ENCODE results near the gene BRD3OS. TPM values are rescaled to one million over a fixed set of nuclear protein-coding genes. Genes with fewer than 3 reads are reported as not detected.

Gene BRD3OS
- total RNA-seq, 1 donor from 2014 or later = 20.2 TPM

GRCh38 chr9:134025606-134026541, 593 bp downstream of the BRD3OS start:
- Mint-ChIP-seq H3K4me1 (ENCODE audit: low read depth, unreplicated experiment) (no peaks in the 10 kb centered on the region), H3K4me3 (ENCODE audit: unreplicated experiment) (peak overlapping the region; percentile 81), H3K27me3 (ENCODE audit: low read depth, unreplicated experiment) (no peaks in the 10 kb centered on the region), H3K36me3 (ENCODE audit: low read depth, unreplicated experiment) (peaks cover 6% of the 10 kb centered on the region), H3K9me3 (ENCODE audit: unreplicated experiment) (no peaks in the 10 kb centered on the region), H3K27ac (ENCODE audit: unreplicated experiment) (peak overlapping the region; percentile 4)
- FAIRE-seq (no peak), DNase-seq (ENCODE audit: low read depth) (peak; percentile 26)
- no peaks in the 10 kb centered on the region for H3K79me2 ChIP-seq (ENCODE audit: insufficient read depth, low read length)
- peak overlapping the region; percentile 81 for H3K4me3 ChIP-seq (ENCODE audit: insufficient read depth, low read depth, low read length)
- peak overlapping the region; percentile 79 for H3K9ac ChIP-seq (ENCODE audit: low read length)
- TF ChIP-seq EZH2 (IDR thresholded peaks at IDR 0.05; ENCODE audit: insufficient read depth, low read length) = no peak
- TF ChIP-seq, protein P1, sequence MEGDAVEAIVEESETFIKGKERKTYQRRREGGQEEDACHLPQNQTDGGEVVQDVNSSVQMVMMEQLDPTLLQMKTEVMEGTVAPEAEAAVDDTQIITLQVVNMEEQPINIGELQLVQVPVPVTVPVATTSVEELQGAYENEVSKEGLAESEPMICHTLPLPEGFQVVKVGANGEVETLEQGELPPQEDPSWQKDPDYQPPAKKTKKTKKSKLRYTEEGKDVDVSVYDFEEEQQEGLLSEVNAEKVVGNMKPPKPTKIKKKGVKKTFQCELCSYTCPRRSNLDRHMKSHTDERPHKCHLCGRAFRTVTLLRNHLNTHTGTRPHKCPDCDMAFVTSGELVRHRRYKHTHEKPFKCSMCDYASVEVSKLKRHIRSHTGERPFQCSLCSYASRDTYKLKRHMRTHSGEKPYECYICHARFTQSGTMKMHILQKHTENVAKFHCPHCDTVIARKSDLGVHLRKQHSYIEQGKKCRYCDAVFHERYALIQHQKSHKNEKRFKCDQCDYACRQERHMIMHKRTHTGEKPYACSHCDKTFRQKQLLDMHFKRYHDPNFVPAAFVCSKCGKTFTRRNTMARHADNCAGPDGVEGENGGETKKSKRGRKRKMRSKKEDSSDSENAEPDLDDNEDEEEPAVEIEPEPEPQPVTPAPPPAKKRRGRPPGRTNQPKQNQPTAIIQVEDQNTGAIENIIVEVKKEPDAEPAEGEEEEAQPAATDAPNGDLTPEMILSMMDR (IDR thresholded peaks at IDR 0.05; ENCODE audit: insufficient read depth, low read depth, low read length) = no peak
- peaks cover 7% of the 10 kb centered on the region for H3K4me1 ChIP-seq (ENCODE audit: insufficient read depth, low read length)
- H4K20me1 ChIP-seq (ENCODE audit: insufficient read depth, low read length) = peaks cover 19% of the 10 kb centered on the region
- peaks cover 2% of the 10 kb centered on the region for H3K36me3 ChIP-seq (ENCODE audit: insufficient read depth, low read length)
- peak overlapping the region; percentile 10 for H3K27ac ChIP-seq (ENCODE audit: low read depth, low read length)
- H3K9me3 ChIP-seq (ENCODE audit: insufficient read depth, low read depth, low read length) = no peaks in the 10 kb centered on the region
- peak overlapping the region; percentile 84 for H2AFZ ChIP-seq (ENCODE audit: low read depth, low read length)
- peak overlapping the region; percentile 95 for H3K4me2 ChIP-seq (ENCODE audit: low read length)
- no peaks in the 10 kb centered on the region for H3K27me3 ChIP-seq (ENCODE audit: insufficient read depth, low read length)

- Histone ChIP-seq H3K79me2 (ENCODE audit: insufficient read depth, low read length) (no peaks in the 10 kb centered on the region), H3K36me3 (ENCODE audit: insufficient read depth, low read length) (peaks cover 2% of the 10 kb centered on the region), H2AFZ (ENCODE audit: low read depth, low read length) (no peak overlapping the region), H3K4me2 (ENCODE audit: low read length) (peak overlapping the region; percentile 95), H3K27ac (ENCODE audit: low read depth, low read length) (no peak overlapping the region), H3K27me3 (ENCODE audit: insufficient read depth, low read length) (no peaks in the 10 kb centered on the region), H3K9ac (ENCODE audit: low read length) (no peak overlapping the region), H3K4me3 (ENCODE audit: insufficient read depth, low read depth, low read length) (no peak overlapping the region), H3K9me3 (ENCODE audit: insufficient read depth, low read depth, low read length) (no peaks in the 10 kb centered on the region), H4K20me1 (ENCODE audit: insufficient read depth, low read length) (peaks cover 19% of the 10 kb centered on the region), H3K4me1 (ENCODE audit: insufficient read depth, low read length) (peaks cover 7% of the 10 kb centered on the region)
- no peaks in the 10 kb centered on the region for H3K4me1 Mint-ChIP-seq (ENCODE audit: low read depth, unreplicated experiment)
- no peaks in the 10 kb centered on the region for H3K27me3 Mint-ChIP-seq (ENCODE audit: low read depth, unreplicated experiment)
- FAIRE-seq = no peak
- H3K36me3 Mint-ChIP-seq (ENCODE audit: low read depth, unreplicated experiment) = peaks cover 6% of the 10 kb centered on the region
- TF ChIP-seq EZH2 (IDR thresholded peaks at IDR 0.05; ENCODE audit: insufficient read depth, low read length) = no peak
- TF ChIP-seq, protein P1 (IDR thresholded peaks at IDR 0.05; ENCODE audit: insufficient read depth, low read depth, low read length) = no peak
- H3K9me3 Mint-ChIP-seq (ENCODE audit: unreplicated experiment) = no peaks in the 10 kb centered on the region
- peak overlapping the region; percentile 81 for H3K4me3 Mint-ChIP-seq (ENCODE audit: unreplicated experiment)
- DNase-seq (ENCODE audit: low read depth) = no peak
- H3K27ac Mint-ChIP-seq (ENCODE audit: unreplicated experiment) = peak overlapping the region; percentile 4
Measured at GRCh38 chr9:134026581-134026980, 1.3 kb downstream of the BRD3OS start.

- H3K27ac ChIP-seq (ENCODE audit: low read depth, low read length) = no peak overlapping the region
- no peak overlapping the region for H3K27ac Mint-ChIP-seq (ENCODE audit: unreplicated experiment)
- H3K27me3 Mint-ChIP-seq (ENCODE audit: low read depth, unreplicated experiment) = no peaks in the 10 kb centered on the region
- no peaks in the 10 kb centered on the region for H3K79me2 ChIP-seq (ENCODE audit: insufficient read depth, low read length)
- no peak overlapping the region for H2AFZ ChIP-seq (ENCODE audit: low read depth, low read length)
- no peaks in the 10 kb centered on the region for H3K9me3 ChIP-seq (ENCODE audit: insufficient read depth, low read depth, low read length)
- H3K4me2 ChIP-seq (ENCODE audit: low read length) = no peak overlapping the region
- no peaks in the 10 kb centered on the region for H3K9me3 Mint-ChIP-seq (ENCODE audit: unreplicated experiment)
- DNase-seq (ENCODE audit: low read depth) (no peak), FAIRE-seq (no peak)
- H4K20me1 ChIP-seq (ENCODE audit: insufficient read depth, low read length) = peaks cover 19% of the 10 kb centered on the region
- no peak overlapping the region for H3K9ac ChIP-seq (ENCODE audit: low read length)
- peaks cover 6% of the 10 kb centered on the region for H3K36me3 Mint-ChIP-seq (ENCODE audit: low read depth, unreplicated experiment)
- H3K36me3 ChIP-seq (ENCODE audit: insufficient read depth, low read length) = peaks cover 2% of the 10 kb centered on the region
- no peaks in the 10 kb centered on the region for H3K4me1 Mint-ChIP-seq (ENCODE audit: low read depth, unreplicated experiment)
- peak overlapping the region; percentile 81 for H3K4me3 Mint-ChIP-seq (ENCODE audit: unreplicated experiment)
- TF ChIP-seq, protein P1 (IDR thresholded peaks at IDR 0.05; ENCODE audit: insufficient read depth, low read depth, low read length) = no peak
- TF ChIP-seq EZH2 (IDR thresholded peaks at IDR 0.05; ENCODE audit: insufficient read depth, low read length) = no peak
- peaks cover 7% of the 10 kb centered on the region for H3K4me1 ChIP-seq (ENCODE audit: insufficient read depth, low read length)
- no peaks in the 10 kb centered on the region for H3K27me3 ChIP-seq (ENCODE audit: insufficient read depth, low read length)
- no peak overlapping the region for H3K4me3 ChIP-seq (ENCODE audit: insufficient read depth, low read depth, low read length)
Measured at GRCh38 chr9:134026981-134027380, 1.7 kb downstream of the BRD3OS start.

Data from astrocyte (in vitro differentiated cells and primary cell).